Erythroblast (primary cell): Measurements from ENCODE around the gene TNS1.

Source experiments
- DNase-seq, 2 experiments: peaks; one replicate each; lab custom pipeline; 2025; lab: John Stamatoyannopoulos, UW
- GATA1 ChIP-seq: IDR thresholded peaks from 2 replicates; pipeline ENCODE4 v1.6.1; 2011; ENCODE audit warnings: low read depth, mild to moderate bottlenecking, control low read depth, low read length, moderate library complexity
- POLR2A ChIP-seq: IDR thresholded peaks from 2 replicates; pipeline ENCODE4 v1.6.1; 2011; ENCODE audit warnings: mild to moderate bottlenecking, low read length

The TNS1 gene

GRCh38 chr2:217934321-217935131, 68.3 kb downstream of the TNS1 start:
- no peak for DNase-seq
- no peak for TF ChIP-seq POLR2A
- no peak for TF ChIP-seq GATA1

- TF ChIP-seq POLR2A (no peak), GATA1 (no peak)
These were observed 69.2 kb downstream of the TNS1 start for GRCh38 chr2:217933617-217933993.

GRCh38 chr2:217932803-217933616, 69.8 kb downstream of the TNS1 start:
- TF ChIP-seq GATA1 (no peak), POLR2A (no peak)
- DNase-seq: no peak

More at GRCh38 chr2:217933617-217933993, 69.2 kb downstream of the TNS1 start:
- DNase-seq: no peak

GRCh38 chr2:217931846-217932560, 70.8 kb downstream of the TNS1 start:
- no peak for DNase-seq
- no peak for TF ChIP-seq GATA1
- no peak for TF ChIP-seq POLR2A

- TF ChIP-seq POLR2A (no peak), GATA1 (no peak)
- no peak for DNase-seq
These were observed 71.8 kb downstream of the TNS1 start for GRCh38 chr2:217930761-217931563.

GRCh38 chr2:217929757-217930707, 72.8 kb downstream of the TNS1 start:
- no peak for TF ChIP-seq POLR2A
- TF ChIP-seq GATA1: no peak
- no peak for DNase-seq

- TF ChIP-seq POLR2A: no peak
- no peak for TF ChIP-seq GATA1
These were observed 73.5 kb downstream of the TNS1 start for GRCh38 chr2:217929272-217929671.

GRCh38 chr2:217928324-217929181, 74.2 kb downstream of the TNS1 start:
- no peak for DNase-seq
- TF ChIP-seq GATA1: no peak
- TF ChIP-seq POLR2A: no peak

More at GRCh38 chr2:217929272-217929671, 73.5 kb downstream of the TNS1 start:
- DNase-seq: no peak

- DNase-seq: no peak
- TF ChIP-seq POLR2A (no peak), GATA1 (no peak)
These were observed 75.0 kb downstream of the TNS1 start for GRCh38 chr2:217927601-217928323.

- DNase-seq: no peak
These were observed 76.0 kb downstream of the TNS1 start for GRCh38 chr2:217926801-217927200.

GRCh38 chr2:217924346-217924901, 78.4 kb downstream of the TNS1 start:
- TF ChIP-seq GATA1 (no peak), POLR2A (no peak)
- no peak for DNase-seq

More at GRCh38 chr2:217926801-217927200, 76.0 kb downstream of the TNS1 start:
- TF ChIP-seq POLR2A: no peak
- TF ChIP-seq GATA1: no peak
